ENCODE results near the gene SLC44A4. TPM values are rescaled to one million over a fixed set of nuclear protein-coding genes. Genes with fewer than 3 reads are reported as not detected.
"Not testable (repeated sequence)": the region's sequence is repeated elsewhere in the genome, so short reads cannot be mapped to it uniquely, and the experiment has no call there.

The SLC44A4 gene
- total and polyA plus RNA-seq, 2 experiments from 2014 or later: 0.60 TPM; not detected in 1

DNA sequence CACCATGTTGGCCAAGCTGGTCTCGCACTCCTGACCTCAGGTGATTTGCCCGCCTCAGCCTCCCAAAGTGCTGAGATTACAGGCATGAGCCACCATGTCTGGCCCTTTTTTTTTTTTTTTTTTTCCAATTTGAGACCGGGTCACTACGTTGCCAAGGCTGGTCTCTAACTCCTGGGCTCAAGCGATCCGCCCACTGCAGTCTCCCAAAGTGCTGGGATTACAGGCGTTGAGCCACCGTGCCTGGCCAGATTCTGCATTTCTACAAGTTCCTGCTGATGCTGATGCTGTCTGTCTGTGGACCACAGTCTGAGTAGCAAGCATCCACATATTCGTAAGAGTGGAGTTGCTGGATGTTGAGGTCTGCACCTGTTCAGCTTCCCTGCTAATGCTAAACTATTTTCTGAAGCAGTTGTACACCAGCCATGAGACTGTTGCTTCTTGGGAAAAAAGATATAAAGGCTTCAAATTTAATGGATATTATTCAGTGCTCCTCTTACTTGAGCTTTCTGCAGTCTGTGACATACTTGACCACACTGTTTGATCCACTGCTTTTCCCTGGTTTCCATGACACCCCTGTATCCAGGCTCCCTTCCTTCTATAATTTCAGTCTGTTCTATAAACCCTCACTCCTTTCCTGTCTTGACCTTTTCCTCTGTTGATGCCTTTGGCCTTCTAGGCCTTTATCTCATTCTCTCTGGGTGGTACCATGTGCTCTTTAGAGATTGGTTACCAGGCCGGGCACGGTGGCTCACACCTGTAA is 33.2 kb upstream of the SLC44A4 start:
- Histone ChIP-seq H3K4me1 (ENCODE audit: low read depth) (no peaks in the 10 kb centered on the region), H3K9me3 (ENCODE audit: low read depth) (no peaks in the 10 kb centered on the region), H3K27me3 (no peaks in the 10 kb centered on the region), H3K36me3 (no peaks in the 10 kb centered on the region), H3K27ac (no peak overlapping the region), H3K4me3 (no peak overlapping the region)
- no peak for TF ChIP-seq CTCF (IDR thresholded peaks at IDR 0.05; ENCODE audit: low read depth, low read length)
- DNase-seq (ENCODE audit: low read depth in 1 of 2, low spot score in 1 of 2): no peak

- H3K4me1 ChIP-seq (ENCODE audit: low read depth); DNase-seq (ENCODE audit: low read depth in 1 of 2, low spot score in 1 of 2); H3K9me3 ChIP-seq (ENCODE audit: low read depth); H3K27ac ChIP-seq; H3K4me3 ChIP-seq; H3K36me3 ChIP-seq; H3K27me3 ChIP-seq: not testable (repeated sequence)
Observed at GRCh38 chr6:31909298-31909697, 30.5 kb upstream of the SLC44A4 start.

DNA sequence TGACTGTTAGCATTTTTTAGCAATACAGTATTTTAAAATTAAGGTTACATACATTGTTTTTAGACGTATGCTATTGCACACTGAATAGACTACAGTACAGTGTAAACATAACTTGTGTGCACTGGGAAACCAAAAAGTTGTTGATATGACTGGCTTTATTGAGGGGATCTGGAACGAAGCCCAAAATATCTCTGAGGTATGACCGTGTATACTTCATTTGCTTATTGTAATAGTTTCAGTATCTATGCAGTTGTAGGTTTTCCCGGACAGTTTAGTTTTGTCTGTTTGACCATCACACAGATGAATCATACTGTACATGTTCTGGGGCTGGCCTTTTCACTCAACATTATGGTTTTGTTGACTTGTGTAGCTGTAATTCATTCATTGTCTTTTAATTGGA is 30.0 kb upstream of the SLC44A4 start:
- DNase-seq (ENCODE audit: low read depth in 1 of 2, low spot score in 1 of 2): peak in 1 of 2 donors; percentile 59

DNA sequence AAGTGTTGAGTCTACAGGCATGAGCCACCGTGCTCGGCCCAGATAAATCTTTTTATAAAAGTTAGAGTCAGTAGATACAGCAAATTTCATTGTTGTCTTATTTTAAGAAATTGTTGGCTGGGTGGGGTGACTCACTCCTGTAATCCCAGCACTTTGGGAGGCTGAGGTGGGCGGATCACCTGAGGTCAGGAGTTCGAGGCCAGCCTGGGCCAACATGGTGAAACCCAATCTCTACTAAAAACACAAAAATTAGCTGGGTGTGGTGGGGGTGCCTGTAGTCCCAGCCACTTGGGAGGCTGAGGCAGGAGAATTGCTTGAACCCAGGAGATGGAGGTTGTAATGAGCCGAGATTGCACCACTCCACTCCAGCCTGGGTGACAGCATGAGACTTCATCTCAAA is 29.5 kb upstream of the SLC44A4 start:
- not testable (repeated sequence) for DNase-seq (ENCODE audit: low read depth in 1 of 2, low spot score in 1 of 2); H3K36me3 ChIP-seq; H3K9me3 ChIP-seq (ENCODE audit: low read depth); H3K4me3 ChIP-seq; H3K27me3 ChIP-seq; H3K4me1 ChIP-seq (ENCODE audit: low read depth); H3K27ac ChIP-seq

More for the DNA sequence above, 30.0 kb upstream of the SLC44A4 start:
- Histone ChIP-seq H3K27me3 (no peaks in the 10 kb centered on the region), H3K36me3 (no peaks in the 10 kb centered on the region), H3K4me1 (ENCODE audit: low read depth) (no peaks in the 10 kb centered on the region), H3K4me3 (no peak overlapping the region), H3K27ac (no peak overlapping the region), H3K9me3 (ENCODE audit: low read depth) (no peaks in the 10 kb centered on the region)
- TF ChIP-seq CTCF (IDR thresholded peaks at IDR 0.05; ENCODE audit: low read depth, low read length): no peak

GRCh38 chr6:31907158-31907813 is 28.5 kb upstream of the SLC44A4 start:
- peak in 1 of 2 donors; percentile 97 for DNase-seq (ENCODE audit: low read depth in 1 of 2, low spot score in 1 of 2)
- no peaks in the 10 kb centered on the region for H3K9me3 ChIP-seq (ENCODE audit: low read depth)
- no peak for TF ChIP-seq CTCF (IDR thresholded peaks at IDR 0.05; ENCODE audit: low read depth, low read length)
- H3K4me1 ChIP-seq (ENCODE audit: low read depth): no peaks in the 10 kb centered on the region
- H3K27ac ChIP-seq: no peak overlapping the region
- no peak overlapping the region for H3K4me3 ChIP-seq
- no peaks in the 10 kb centered on the region for H3K27me3 ChIP-seq
- no peaks in the 10 kb centered on the region for H3K36me3 ChIP-seq

DNA sequence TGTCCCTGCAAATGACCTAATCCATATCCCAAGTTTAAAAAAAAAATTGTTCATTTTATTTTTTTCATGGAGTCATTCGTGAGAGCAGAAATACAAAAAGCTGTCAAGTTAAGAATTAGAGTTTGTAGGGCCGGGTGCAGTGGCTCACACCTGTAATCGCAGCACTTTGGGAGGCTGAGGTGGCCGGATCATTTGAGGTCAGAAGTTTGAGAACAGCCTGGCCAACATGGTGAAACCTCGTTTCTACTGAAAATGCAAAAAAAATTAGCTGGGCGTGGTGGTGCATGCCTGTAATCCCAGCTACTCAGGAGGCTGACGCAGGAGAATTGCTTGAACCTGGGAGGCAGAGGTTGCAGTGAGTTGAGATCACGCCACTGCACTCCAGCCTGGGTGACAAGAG is 27.9 kb upstream of the SLC44A4 start:
- not testable (repeated sequence) for H3K27me3 ChIP-seq; H3K36me3 ChIP-seq; H3K4me1 ChIP-seq (ENCODE audit: low read depth); H3K27ac ChIP-seq; H3K4me3 ChIP-seq; H3K9me3 ChIP-seq (ENCODE audit: low read depth); DNase-seq (ENCODE audit: low read depth in 1 of 2, low spot score in 1 of 2)

DNA sequence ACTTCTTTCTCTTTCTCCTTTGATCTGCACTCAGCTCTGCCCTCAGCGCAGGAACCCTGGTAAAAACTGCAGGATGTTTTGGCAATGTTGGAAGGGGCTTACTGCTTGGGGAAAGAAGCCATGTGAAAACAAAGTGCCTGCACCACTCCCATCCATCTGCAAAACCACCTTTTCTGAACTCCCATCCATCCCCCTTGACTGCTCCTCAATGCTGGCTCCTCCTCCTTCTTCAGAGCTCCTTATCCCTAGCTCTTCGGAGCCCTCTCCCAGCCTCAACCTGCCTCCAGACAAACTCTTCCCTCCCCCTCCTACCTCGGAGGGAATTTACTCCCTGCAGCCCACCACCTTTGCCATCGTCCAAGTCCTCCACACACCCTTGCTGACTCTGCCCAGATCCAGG is 27.3 kb upstream of the SLC44A4 start:
- DNase-seq (ENCODE audit: low read depth in 1 of 2, low spot score in 1 of 2): no peak
- H3K9me3 ChIP-seq (ENCODE audit: low read depth): no peaks in the 10 kb centered on the region
- no peak overlapping the region for H3K4me3 ChIP-seq
- H3K27ac ChIP-seq: no peak overlapping the region
- H3K4me1 ChIP-seq (ENCODE audit: low read depth): peaks cover 2% of the 10 kb centered on the region
- no peaks in the 10 kb centered on the region for H3K27me3 ChIP-seq
- no peaks in the 10 kb centered on the region for H3K36me3 ChIP-seq
- no peak for TF ChIP-seq CTCF (IDR thresholded peaks at IDR 0.05; ENCODE audit: low read depth, low read length)

Measured in cardiac muscle cell (in vitro differentiated cells and primary cell).